Cardiac fibroblast (primary cell): ENCODE measurements around the gene DPY19L1.
"Not testable (repeated sequence)": the region's sequence is repeated elsewhere in the genome, so short reads cannot be mapped to it uniquely, and the experiment has no call there.

Experiments
- DNase-seq, 2 donors: peaks; one replicate each; pipeline versions ENCODE4 v3.0.0 to v3.0.0-alpha.2; 2010; ENCODE audit warnings: low read depth in 2 of 2
- H3K4me3 ChIP-seq, 2 donors: replicated peaks in 1 of 2; 1 replicate in 1 of 2; 2 replicates in 1 of 2; pipeline ENCODE4 v1.5.1; 2011; ENCODE audit warnings: low read depth in 2 of 2, low read length in 2 of 2, mild to moderate bottlenecking in 2 of 2, moderate library complexity in 1 of 2
- CTCF ChIP-seq: IDR thresholded peaks from one replicate; pipeline ENCODE4 v1.5.1; 2011; ENCODE audit warnings: low read depth, mild to moderate bottlenecking, low read length, inconsistent platforms

Gene DPY19L1

GRCh38 chr7:35007768-35008167 is 29.5 kb downstream of the DPY19L1 start:
- TF ChIP-seq CTCF: no peak
- H3K4me3 ChIP-seq: no peak overlapping the region
- DNase-seq: no peak

- DNase-seq: peak in 1 of 2 donors; percentile 24
- TF ChIP-seq CTCF: no peak
- no peak overlapping the region for H3K4me3 ChIP-seq
Measured at GRCh38 chr7:35004531-35005095, 32.7 kb downstream of the DPY19L1 start.

- peak; percentile 89 to 95 for DNase-seq
- H3K4me3 ChIP-seq: peak overlapping the region in 1 of 2 donors; percentile 21
Measured at GRCh38 chr7:35003679-35004303, 33.5 kb downstream of the DPY19L1 start.

GRCh38 chr7:35003177-35003650 is 34.1 kb downstream of the DPY19L1 start:
- peak; percentile 43 to 74 for DNase-seq
- H3K4me3 ChIP-seq: not testable (repeated sequence)

More at GRCh38 chr7:35003679-35004303, 33.5 kb downstream of the DPY19L1 start:
- no peak for TF ChIP-seq CTCF

- not testable (repeated sequence) for DNase-seq
Measured at GRCh38 chr7:34998335-34998734, 39.0 kb downstream of the DPY19L1 start.

GRCh38 chr7:34996423-34997090 is 40.7 kb downstream of the DPY19L1 start:
- not testable (repeated sequence) for H3K4me3 ChIP-seq, DNase-seq

More at GRCh38 chr7:34998335-34998734, 39.0 kb downstream of the DPY19L1 start:
- H3K4me3 ChIP-seq: not testable (repeated sequence)

- TF ChIP-seq CTCF: no peak
- no peak for DNase-seq
Measured at GRCh38 chr7:34995757-34996156, 41.5 kb downstream of the DPY19L1 start.

GRCh38 chr7:34991938-34992840 is 45.1 kb downstream of the DPY19L1 start:
- H3K4me3 ChIP-seq: peak overlapping the region in 1 of 2 donors; percentile 37
- no peak for TF ChIP-seq CTCF
- DNase-seq: peak; percentile 79 to 85

More at GRCh38 chr7:34995757-34996156, 41.5 kb downstream of the DPY19L1 start:
- H3K4me3 ChIP-seq: no peak overlapping the region

GRCh38 chr7:34988442-34989125 is 48.7 kb downstream of the DPY19L1 start:
- H3K4me3 ChIP-seq, DNase-seq: not testable (repeated sequence)

GRCh38 chr7:34985155-34985554 is 52.1 kb downstream of the DPY19L1 start:
- H3K4me3 ChIP-seq, DNase-seq: not testable (repeated sequence)
